Common myeloid progenitor, CD34-positive (primary cell): ENCODE measurements around the gene MAGI2.

Experiments used
- CTCF ChIA-PET: fragments of 350-600 bp; sonication (Branson Sonifier 250); formaldehyde crosslinking; loops from one replicate; lab custom pipeline; 2021; ENCODE audit warnings: antibody characterized with exemption; lab: Charles Lee
- POLR2A ChIA-PET: fragments of 350-600 bp; sonication (Branson Sonifier 250); formaldehyde crosslinking; loops from one replicate; lab custom pipeline; 2021; ENCODE audit warnings: antibody characterized with exemption; lab: Charles Lee
- DNase-seq, 3 donors: peaks; one replicate each; pipeline versions ENCODE4 v3.0.0 to v3.0.0-alpha.2; 2013
- H3K27ac ChIP-seq, 2 experiments: 1 replicate in 1 of 2; 2 replicates in 1 of 2; pipeline ENCODE4 v1.7.0; 2013; ENCODE audit warnings: inconsistent platforms in 2 of 2, low read length in 2 of 2, mild to moderate bottlenecking in 2 of 2, low read depth in 1 of 2, moderate library complexity in 1 of 2; ENCODE audit not compliant: severe bottlenecking in 2 of 2, insufficient read depth in 1 of 2, poor library complexity in 1 of 2
- H3K27me3 ChIP-seq, 5 experiments: replicated peaks in 2 of 5; 1 replicate in 3 of 5; 2 replicates in 2 of 5; pipeline versions ENCODE4 v1.6.1 to v1.7.0; 2013; ENCODE audit warnings: low read length in 4 of 5, mild to moderate bottlenecking in 2 of 5, moderate library complexity in 2 of 5, inconsistent platforms in 1 of 5; ENCODE audit not compliant: insufficient read depth in 5 of 5, control insufficient read depth in 4 of 5
- H3K36me3 ChIP-seq, 4 experiments: 1 replicate in 2 of 4; 2 replicates in 2 of 4; pipeline versions ENCODE4 v1.6.1 to v1.7.0; 2013; ENCODE audit warnings: low read length in 3 of 4, control low read depth in 1 of 4, mild to moderate bottlenecking in 1 of 4; ENCODE audit not compliant: control insufficient read depth in 4 of 4, insufficient read depth in 4 of 4
- H3K4me1 ChIP-seq, 4 experiments: 1 replicate in 3 of 4; 2 replicates in 1 of 4; pipeline versions ENCODE4 v1.6.1 to v1.7.1; 2013; ENCODE audit warnings: low read length in 3 of 4, mild to moderate bottlenecking in 3 of 4, control low read depth in 1 of 4, inconsistent platforms in 1 of 4, moderate library complexity in 1 of 4; ENCODE audit not compliant: control insufficient read depth in 4 of 4, insufficient read depth in 4 of 4; ENCODE audit errors: control extremely low read depth in 1 of 4
- H3K4me3 ChIP-seq, 7 experiments: 1 replicate in 4 of 7; 2 replicates in 3 of 7; pipeline versions ENCODE4 v1.5.1 to v1.7.0; 2013; ENCODE audit warnings: mild to moderate bottlenecking in 7 of 7, low read length in 6 of 7, moderate library complexity in 6 of 7, inconsistent platforms in 2 of 7, low read depth in 2 of 7, control low read depth in 1 of 7; ENCODE audit not compliant: insufficient read depth in 4 of 7, control insufficient read depth in 1 of 7; ENCODE audit errors: extremely low read depth in 1 of 7
- H3K9me3 ChIP-seq, 5 experiments: 1 replicate in 4 of 5; 2 replicates in 1 of 5; pipeline versions ENCODE4 v1.6.1 to v1.7.1; 2013; ENCODE audit warnings: low read length in 4 of 5, mild to moderate bottlenecking in 2 of 5, inconsistent platforms in 1 of 5, low read depth in 1 of 5, moderate library complexity in 1 of 5; ENCODE audit not compliant: control insufficient read depth in 4 of 5, insufficient read depth in 2 of 5; ENCODE audit errors: control extremely low read depth in 1 of 5
- WGBS: methylation state at CpG from one replicate; pipeline ENCODE4 v1.1.5; 2013; ENCODE audit not compliant: insufficient coverage; 5-methylcytosine and 5-hydroxymethylcytosine counted together

The MAGI2 gene

GRCh38 chr7:78267141-78267540 lies 1186.3 kb downstream of the MAGI2 start:
- Histone ChIP-seq H3K4me3 (no peak overlapping the region), H3K9me3 (peaks cover 0 to 1% (median 0%) of the 10 kb centered on the region in 5 experiments), H3K4me1 (no peaks in the 10 kb centered on the region), H3K27me3 (no peaks in the 10 kb centered on the region), H3K36me3 (no peaks in the 10 kb centered on the region), H3K27ac (no peak overlapping the region)
- POLR2A ChIA-PET: no interaction called here
- WGBS: 100% methylated on average over 1 of the region's 1 CpG
- DNase-seq: no peak
- CTCF ChIA-PET: no interaction called here

- H3K9me3 ChIP-seq: peaks cover 0 to 1% (median 0%) of the 10 kb centered on the region in 5 experiments
- ChIA-PET CTCF (no interaction called here), POLR2A (no interaction called here)
- no peak overlapping the region for H3K4me3 ChIP-seq
- WGBS: 91% methylated on average over 3 of the region's 4 CpGs
- no peak for DNase-seq
- no peaks in the 10 kb centered on the region for H3K27me3 ChIP-seq
- no peak overlapping the region for H3K27ac ChIP-seq
- no peaks in the 10 kb centered on the region for H3K36me3 ChIP-seq
- H3K4me1 ChIP-seq: no peaks in the 10 kb centered on the region
These were observed 1188.0 kb downstream of the MAGI2 start for GRCh38 chr7:78265486-78265885.

- Histone ChIP-seq H3K27me3 (no peaks in the 10 kb centered on the region), H3K9me3 (peaks cover 0 to 1% (median 0%) of the 10 kb centered on the region in 5 experiments), H3K27ac (no peak overlapping the region), H3K4me1 (no peaks in the 10 kb centered on the region), H3K36me3 (no peaks in the 10 kb centered on the region), H3K4me3 (no peak overlapping the region)
- POLR2A ChIA-PET: no interaction called here
- no CpG with 5 or more reads among the region's 2 CpGs for WGBS
- DNase-seq: no peak
- CTCF ChIA-PET: no interaction called here
These were observed 1188.4 kb downstream of the MAGI2 start for GRCh38 chr7:78265071-78265470.

- Histone ChIP-seq H3K36me3 (no peaks in the 10 kb centered on the region), H3K27me3 (no peaks in the 10 kb centered on the region), H3K27ac (no peak overlapping the region), H3K9me3 (peaks cover 0 to 1% (median 0%) of the 10 kb centered on the region in 5 experiments), H3K4me3 (no peak overlapping the region), H3K4me1 (no peaks in the 10 kb centered on the region)
- ChIA-PET CTCF (no interaction called here), POLR2A (no interaction called here)
- WGBS: 100% methylated on average over 1 of the region's 1 CpG
- DNase-seq: no peak
These were observed 1189.4 kb downstream of the MAGI2 start for GRCh38 chr7:78264105-78264504.

- no peaks in the 10 kb centered on the region for H3K27me3 ChIP-seq
- no peaks in the 10 kb centered on the region for H3K36me3 ChIP-seq
- no CpG with 5 or more reads among the region's 1 CpG for WGBS
- CTCF ChIA-PET: no interaction called here
- no peak overlapping the region for H3K27ac ChIP-seq
- peaks cover 0 to 1% (median 0%) of the 10 kb centered on the region in 5 experiments for H3K9me3 ChIP-seq
- DNase-seq: no peak
- H3K4me3 ChIP-seq: no peak overlapping the region
- H3K4me1 ChIP-seq: no peaks in the 10 kb centered on the region
- POLR2A ChIA-PET: no interaction called here
These were observed 1191.7 kb downstream of the MAGI2 start for GRCh38 chr7:78261739-78262138.

- Histone ChIP-seq H3K4me3 (no peak overlapping the region), H3K4me1 (no peaks in the 10 kb centered on the region), H3K27me3 (no peaks in the 10 kb centered on the region), H3K27ac (no peak overlapping the region), H3K9me3 (peaks cover 0 to 1% (median 0%) of the 10 kb centered on the region in 5 experiments), H3K36me3 (no peaks in the 10 kb centered on the region)
- WGBS: no CpG with 5 or more reads among the region's 2 CpGs
- POLR2A ChIA-PET: no interaction called here
- CTCF ChIA-PET: no interaction called here
- no peak for DNase-seq
These were observed 1192.2 kb downstream of the MAGI2 start for GRCh38 chr7:78261302-78261701.

- WGBS: 100% methylated on average over 1 of the region's 1 CpG
- H3K27me3 ChIP-seq: no peaks in the 10 kb centered on the region
- no peaks in the 10 kb centered on the region for H3K36me3 ChIP-seq
- ChIA-PET POLR2A (no interaction called here), CTCF (no interaction called here)
- no peak overlapping the region for H3K27ac ChIP-seq
- peaks cover 0 to 1% (median 0%) of the 10 kb centered on the region in 5 experiments for H3K9me3 ChIP-seq
- H3K4me3 ChIP-seq: no peak overlapping the region
- no peaks in the 10 kb centered on the region for H3K4me1 ChIP-seq
- no peak for DNase-seq
These were observed 1192.6 kb downstream of the MAGI2 start for GRCh38 chr7:78260826-78261225.
